Measurements from ENCODE around the gene POLR2C. TPM values are rescaled to one million over a fixed set of nuclear protein-coding genes. Genes with fewer than 3 reads are reported as not detected.

POLR2C gene
- total RNA-seq, 1 experiment from 2014 or later = 178 TPM

- Histone ChIP-seq H3K27me3 (ENCODE audit: control insufficient read depth, insufficient read depth, low read length) (peaks cover 22% of the 10 kb centered on the region), H3K36me3 (replicated peaks; ENCODE audit: control insufficient read depth, insufficient read depth, low read length) (no peaks in the 10 kb centered on the region), H3K4me3 (ENCODE audit: insufficient read depth, low read depth, low read length) (no peak overlapping the region)
These were observed 18.3 kb downstream of the POLR2C start for GRCh38 chr16:57480754-57481230.

GRCh38 chr16:57481421-57481820 is 18.9 kb downstream of the POLR2C start:
- Histone ChIP-seq H3K4me3 (ENCODE audit: insufficient read depth, low read depth, low read length) (no peak overlapping the region), H3K27me3 (ENCODE audit: control insufficient read depth, insufficient read depth, low read length) (peaks cover 25% of the 10 kb centered on the region), H3K36me3 (replicated peaks; ENCODE audit: control insufficient read depth, insufficient read depth, low read length) (no peaks in the 10 kb centered on the region)

More at GRCh38 chr16:57480754-57481230, 18.3 kb downstream of the POLR2C start:
- DNase-seq = no peak

GRCh38 chr16:57482845-57483545 is 20.5 kb downstream of the POLR2C start:
- peaks cover 25% of the 10 kb centered on the region for H3K27me3 ChIP-seq (ENCODE audit: control insufficient read depth, insufficient read depth, low read length)
- no peaks in the 10 kb centered on the region for H3K36me3 ChIP-seq (replicated peaks; ENCODE audit: control insufficient read depth, insufficient read depth, low read length)
- H3K4me3 ChIP-seq (ENCODE audit: insufficient read depth, low read depth, low read length) = no peak overlapping the region
- no peak for DNase-seq

More at GRCh38 chr16:57481421-57481820, 18.9 kb downstream of the POLR2C start:
- DNase-seq = no peak

GRCh38 chr16:57483725-57484514 is 21.4 kb downstream of the POLR2C start:
- DNase-seq = no peak
- H3K4me3 ChIP-seq (ENCODE audit: insufficient read depth, low read depth, low read length) = no peak overlapping the region

GRCh38 chr16:57484515-57485005 is 22.1 kb downstream of the POLR2C start:
- peaks cover 12% of the 10 kb centered on the region for H3K27me3 ChIP-seq (ENCODE audit: control insufficient read depth, insufficient read depth, low read length)
- no peaks in the 10 kb centered on the region for H3K36me3 ChIP-seq (replicated peaks; ENCODE audit: control insufficient read depth, insufficient read depth, low read length)
- H3K4me3 ChIP-seq (ENCODE audit: insufficient read depth, low read depth, low read length) = no peak overlapping the region
- no peak for DNase-seq

More at GRCh38 chr16:57483725-57484514, 21.4 kb downstream of the POLR2C start:
- H3K36me3 ChIP-seq (replicated peaks; ENCODE audit: control insufficient read depth, insufficient read depth, low read length) = no peaks in the 10 kb centered on the region
- H3K27me3 ChIP-seq (ENCODE audit: control insufficient read depth, insufficient read depth, low read length) = peaks cover 18% of the 10 kb centered on the region

GRCh38 chr16:57485091-57485915 is 22.8 kb downstream of the POLR2C start:
- Histone ChIP-seq H3K4me3 (ENCODE audit: insufficient read depth, low read depth, low read length) (peak overlapping the region; percentile 71), H3K36me3 (replicated peaks; ENCODE audit: control insufficient read depth, insufficient read depth, low read length) (no peaks in the 10 kb centered on the region), H3K27me3 (ENCODE audit: control insufficient read depth, insufficient read depth, low read length) (peaks cover 12% of the 10 kb centered on the region)
- no peak for DNase-seq

GRCh38 chr16:57485916-57486857 is 23.7 kb downstream of the POLR2C start, which contains the start of gene DOK4:
Gene DOK4, minus strand, starts transcription at chr16:57486493. Its CDS starts 6,986 bp downstream, at chr16:57479507.
- peak within 1 kb of the TSS; percentile 71 for H3K4me3 ChIP-seq (ENCODE audit: insufficient read depth, low read depth, low read length)
- peaks cover 12% of the 10 kb centered on the region for H3K27me3 ChIP-seq (ENCODE audit: control insufficient read depth, insufficient read depth, low read length)
- no peaks in the 10 kb centered on the region for H3K36me3 ChIP-seq (replicated peaks; ENCODE audit: control insufficient read depth, insufficient read depth, low read length)
- DNase-seq = peak; percentile 100

- no peak for DNase-seq
- peaks cover 12% of the 10 kb centered on the region for H3K27me3 ChIP-seq (ENCODE audit: control insufficient read depth, insufficient read depth, low read length)
- H3K36me3 ChIP-seq (replicated peaks; ENCODE audit: control insufficient read depth, insufficient read depth, low read length) = no peaks in the 10 kb centered on the region
- H3K4me3 ChIP-seq (ENCODE audit: insufficient read depth, low read depth, low read length) = no peak overlapping the region; the same call in 1 of the 2 replicates
These were observed 24.7 kb downstream of the POLR2C start for GRCh38 chr16:57486858-57487834.

- DNase-seq = no peak
- no peaks in the 10 kb centered on the region for H3K36me3 ChIP-seq (replicated peaks; ENCODE audit: control insufficient read depth, insufficient read depth, low read length)
- no peak overlapping the region for H3K4me3 ChIP-seq (ENCODE audit: insufficient read depth, low read depth, low read length)
- peaks cover 12% of the 10 kb centered on the region for H3K27me3 ChIP-seq (ENCODE audit: control insufficient read depth, insufficient read depth, low read length)
These were observed 26.8 kb downstream of the POLR2C start for GRCh38 chr16:57489229-57489628.

- Histone ChIP-seq H3K4me3 (ENCODE audit: insufficient read depth, low read depth, low read length) (no peak overlapping the region), H3K36me3 (replicated peaks; ENCODE audit: control insufficient read depth, insufficient read depth, low read length) (no peaks in the 10 kb centered on the region), H3K27me3 (ENCODE audit: control insufficient read depth, insufficient read depth, low read length) (no peaks in the 10 kb centered on the region)
- DNase-seq = peak; percentile 5
These were observed 31.3 kb downstream of the POLR2C start for GRCh38 chr16:57493767-57494166.

GRCh38 chr16:57497121-57497520 is 34.6 kb downstream of the POLR2C start:
- H3K36me3 ChIP-seq (replicated peaks; ENCODE audit: control insufficient read depth, insufficient read depth, low read length) = no peaks in the 10 kb centered on the region
- DNase-seq = peak; percentile 33

GRCh38 chr16:57498031-57498430 is 35.6 kb downstream of the POLR2C start:
- Histone ChIP-seq H3K36me3 (replicated peaks; ENCODE audit: control insufficient read depth, insufficient read depth, low read length) (no peaks in the 10 kb centered on the region), H3K27me3 (ENCODE audit: control insufficient read depth, insufficient read depth, low read length) (no peaks in the 10 kb centered on the region; the same call in 1 of the 2 replicates), H3K4me3 (ENCODE audit: insufficient read depth, low read depth, low read length) (no peak overlapping the region)
- DNase-seq = peak; percentile 13

More at GRCh38 chr16:57497121-57497520, 34.6 kb downstream of the POLR2C start:
- H3K4me3 ChIP-seq (ENCODE audit: insufficient read depth, low read depth, low read length) = no peak overlapping the region
- H3K27me3 ChIP-seq (ENCODE audit: control insufficient read depth, insufficient read depth, low read length) = no peaks in the 10 kb centered on the region
